Measurements from ENCODE around the gene INPP5F. TPM values are rescaled to one million over a fixed set of nuclear protein-coding genes. Genes with fewer than 3 reads are reported as not detected.

The INPP5F gene
- polyA plus RNA-seq, 1 of the 3 experiments (the other 2 are of a cell fraction): 7.8 TPM

GRCh38 chr10:119742947-119743648, 17.2 kb downstream of the INPP5F start:
- Histone ChIP-seq H4K20me1 (ENCODE audit: insufficient read depth) (no peaks in the 10 kb centered on the region), H3K9me2 (no peaks in the 10 kb centered on the region), H3F3A (replicated peaks; ENCODE audit: insufficient read depth) (peaks cover 7% of the 10 kb centered on the region), H2AFZ (ENCODE audit: low read depth) (no peak overlapping the region), H3K4me3 (ENCODE audit: low read depth in 2 of 2, low read length in 1 of 2) (no peak overlapping the region), H3K36me3 (replicated peaks in 1 of 2; ENCODE audit: control insufficient read depth in 1 of 2, insufficient read depth in 2 of 2, low read length in 1 of 2) (no peaks in the 10 kb centered on the region), H3K27me3 (ENCODE audit: insufficient read depth) (no peaks in the 10 kb centered on the region), H3K79me2 (ENCODE audit: insufficient read depth) (peaks cover 55% of the 10 kb centered on the region), H3K27ac (ENCODE audit: low read depth in 2 of 2, low read length in 1 of 2) (no peak overlapping the region), H3K4me2 (no peak overlapping the region), H3K9me3 (no peaks in the 10 kb centered on the region), H3K4me1 (ENCODE audit: control insufficient read depth in 1 of 2, insufficient read depth in 2 of 2, low read depth in 1 of 2, low read length in 1 of 2) (peaks cover 0 to 9% of the 10 kb centered on the region in 2 experiments; a peak in 2 of 4 replicates), H3K9ac (no peak overlapping the region)
- TF ChIP-seq FOSL2 (IDR thresholded peaks at IDR 0.05; ENCODE audit: borderline replicate concordance, low read depth): no peak
- no peak for TF ChIP-seq TAF1 (IDR thresholded peaks at IDR 0.05; ENCODE audit: borderline replicate concordance, low read depth, low read length)
- TF ChIP-seq NFIC (IDR thresholded peaks at IDR 0.05; ENCODE audit: borderline replicate concordance): no peak
- TF ChIP-seq YY1 (IDR thresholded peaks at IDR 0.05; ENCODE audit: low read depth): no peak
- no peak for TF ChIP-seq SMC3 (IDR thresholded peaks at IDR 0.05; ENCODE audit: low read depth, low read length)
- no peak for TF ChIP-seq MEF2A (IDR thresholded peaks at IDR 0.05; ENCODE audit: borderline replicate concordance, low read depth)
- no peak for DNase-seq
- POLR2A ChIA-PET: no interaction called here
- CTCF ChIA-PET: interaction anchor here (1.0 to 6.7 kb wide), 6 partner anchors 8 to 116 kb away, joined by 3 to 60 read pairs (median 6); no protein-coding TSS in a partner anchor
- 78% methylated on average over 8 of the region's 8 CpGs for WGBS (ENCODE audit: low lambda C conversion rate)

GRCh38 chr10:119747940-119748339, 22.1 kb downstream of the INPP5F start:
- POLR2A ChIA-PET: no interaction called here
- no peak for TF ChIP-seq TAF1 (IDR thresholded peaks at IDR 0.05; ENCODE audit: borderline replicate concordance, low read depth, low read length)
- TF ChIP-seq ZBTB33 (IDR thresholded peaks at IDR 0.05; ENCODE audit: borderline replicate concordance, low read depth): no peak
- no peak for TF ChIP-seq USF2 (IDR thresholded peaks at IDR 0.05; ENCODE audit: borderline replicate concordance, low read depth, low read length)
- no peak for TF ChIP-seq NRF1 (IDR thresholded peaks at IDR 0.05; ENCODE audit: low read depth, low read length)
- no peak for TF ChIP-seq RCOR1 (IDR thresholded peaks at IDR 0.05; ENCODE audit: low read length)
- TF ChIP-seq TCF12 (IDR thresholded peaks at IDR 0.05): no peak
- TF ChIP-seq CTCF (IDR thresholded peaks at IDR 0.05): no peak
- TF ChIP-seq IRF3 (IDR thresholded peaks at IDR 0.05; ENCODE audit: low read depth, low read length): no peak
- TF ChIP-seq MAX (IDR thresholded peaks at IDR 0.05; ENCODE audit: low read depth): no peak
- Histone ChIP-seq H3K36me3 (replicated peaks in 1 of 2; ENCODE audit: control insufficient read depth in 1 of 2, insufficient read depth in 2 of 2, low read length in 1 of 2) (no peaks in the 10 kb centered on the region), H2AFZ (ENCODE audit: low read depth) (no peak overlapping the region), H3K9ac (no peak overlapping the region), H4K20me1 (ENCODE audit: insufficient read depth) (no peaks in the 10 kb centered on the region), H3K4me1 (ENCODE audit: control insufficient read depth in 1 of 2, insufficient read depth in 2 of 2, low read depth in 1 of 2, low read length in 1 of 2) (no peaks in the 10 kb centered on the region; a peak in 1 of 4 replicates), H3K9me3 (no peaks in the 10 kb centered on the region), H3K4me3 (ENCODE audit: low read depth in 2 of 2, low read length in 1 of 2) (no peak overlapping the region), H3K9me2 (no peaks in the 10 kb centered on the region), H3K4me2 (no peak overlapping the region), H3K79me2 (ENCODE audit: insufficient read depth) (peaks cover 31% of the 10 kb centered on the region), H3K27me3 (ENCODE audit: insufficient read depth) (no peaks in the 10 kb centered on the region), H3F3A (replicated peaks; ENCODE audit: insufficient read depth) (no peaks in the 10 kb centered on the region), H3K27ac (ENCODE audit: low read depth in 2 of 2, low read length in 1 of 2) (no peak overlapping the region)
- WGBS (ENCODE audit: low lambda C conversion rate): 95% methylated on average over 9 of the region's 12 CpGs
- no peak for DNase-seq
- CTCF ChIA-PET: interaction anchor here (0.7 to 8.2 kb wide), 4 partner anchors 61 to 111 kb away, joined by 3 to 156 read pairs (median 8); no protein-coding TSS in a partner anchor

Data from SK-N-SH (cell line).